GM12892 (cell line): Measurements from ENCODE around the gene MMP14.

Source experiments
- POLR2A ChIP-seq: IDR thresholded peaks from 2 replicates; pipeline ENCODE4 v1.6.1; 2011; ENCODE audit warnings: low read depth, low read length, control low read depth
- POLR2AphosphoS5 ChIP-seq: IDR thresholded peaks from 2 replicates; pipeline ENCODE4 v1.6.1; 2011; ENCODE audit warnings: low read depth, low read length, control low read depth
- TAF1 ChIP-seq: IDR thresholded peaks from 2 replicates; pipeline ENCODE4 v1.6.1; 2011; ENCODE audit warnings: low read depth, mild to moderate bottlenecking, control low read depth, low read length, borderline replicate concordance

GRCh38 chr14:22896760-22897159 is 60.4 kb downstream of the MMP14 start:
- TF ChIP-seq POLR2A (no peak), TAF1 (no peak), POLR2AphosphoS5 (no peak)
